NCI-H748 treated with DMSO at 0.1 percent for 48 hours (cell line): ENCODE measurements around the gene TAAR9.

Source experiments
- DNase-seq: peaks from one replicate; lab custom pipeline; 2025; lab: John Stamatoyannopoulos, UW

TAAR9 gene, protein sequence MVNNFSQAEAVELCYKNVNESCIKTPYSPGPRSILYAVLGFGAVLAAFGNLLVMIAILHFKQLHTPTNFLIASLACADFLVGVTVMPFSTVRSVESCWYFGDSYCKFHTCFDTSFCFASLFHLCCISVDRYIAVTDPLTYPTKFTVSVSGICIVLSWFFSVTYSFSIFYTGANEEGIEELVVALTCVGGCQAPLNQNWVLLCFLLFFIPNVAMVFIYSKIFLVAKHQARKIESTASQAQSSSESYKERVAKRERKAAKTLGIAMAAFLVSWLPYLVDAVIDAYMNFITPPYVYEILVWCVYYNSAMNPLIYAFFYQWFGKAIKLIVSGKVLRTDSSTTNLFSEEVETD

DNA sequence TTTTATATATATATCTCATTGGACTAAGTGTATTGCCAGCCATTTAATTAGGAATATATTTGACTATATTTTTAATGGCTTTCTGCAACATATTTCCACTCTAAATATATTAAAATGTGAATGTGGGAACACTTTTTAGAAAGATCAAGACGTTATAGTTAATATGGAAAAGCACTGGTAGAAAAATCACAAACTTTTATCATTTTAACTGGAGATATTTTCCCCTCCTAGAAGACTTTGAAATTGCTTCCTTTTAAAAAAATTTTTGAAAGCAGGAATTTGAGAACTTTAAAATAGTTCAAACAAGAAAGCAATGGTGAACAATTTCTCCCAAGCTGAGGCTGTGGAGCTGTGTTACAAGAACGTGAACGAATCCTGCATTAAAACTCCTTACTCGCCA is at the start of gene TAAR9:
Gene TAAR9, plus strand, starts transcription at position 301 of the 400 bp plus-strand sequence. Its CDS starts 13 bp downstream, at position 314.
- DNase-seq, result no peak

DNA sequence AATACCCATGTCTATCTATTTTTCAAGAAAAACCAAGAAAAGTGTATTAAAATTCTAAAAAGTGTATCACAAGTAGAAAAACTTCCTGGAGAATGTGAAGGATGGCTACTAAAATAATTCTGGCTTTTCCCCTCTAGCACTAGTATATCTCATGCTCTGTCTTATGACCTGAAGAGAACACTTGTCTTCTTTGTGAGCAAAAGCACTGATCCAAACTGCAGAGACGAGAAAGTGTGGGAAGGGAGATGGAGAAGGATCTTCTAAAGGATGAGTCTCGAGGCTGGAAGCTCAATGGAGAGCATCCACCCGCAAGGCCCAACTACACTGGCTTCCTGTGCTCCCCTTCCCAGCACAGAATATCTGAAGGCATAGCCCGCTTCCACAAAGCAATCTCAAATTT is 48.7 kb upstream of the TAAR9 start:
- DNase-seq, result no peak

DNA sequence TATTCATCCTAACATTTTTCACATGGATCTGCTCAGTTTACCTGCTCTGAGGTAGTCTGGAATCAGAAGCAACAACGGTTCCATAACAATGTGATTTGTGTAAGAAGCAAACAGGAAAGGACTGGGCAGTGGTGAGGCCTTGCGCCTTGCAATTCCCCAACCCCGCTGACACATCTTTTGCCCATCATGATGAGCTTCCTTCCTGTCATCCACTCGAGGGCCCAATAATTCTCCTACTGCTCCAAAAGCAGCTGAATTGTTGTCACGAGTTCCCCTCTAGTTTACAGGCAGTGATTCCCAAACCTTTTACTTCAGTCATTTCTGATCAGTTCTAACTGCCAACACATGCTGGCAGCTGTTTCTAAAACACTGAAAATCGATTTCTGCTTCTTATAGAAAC is 48.1 kb upstream of the TAAR9 start:
- no peak for DNase-seq

DNA sequence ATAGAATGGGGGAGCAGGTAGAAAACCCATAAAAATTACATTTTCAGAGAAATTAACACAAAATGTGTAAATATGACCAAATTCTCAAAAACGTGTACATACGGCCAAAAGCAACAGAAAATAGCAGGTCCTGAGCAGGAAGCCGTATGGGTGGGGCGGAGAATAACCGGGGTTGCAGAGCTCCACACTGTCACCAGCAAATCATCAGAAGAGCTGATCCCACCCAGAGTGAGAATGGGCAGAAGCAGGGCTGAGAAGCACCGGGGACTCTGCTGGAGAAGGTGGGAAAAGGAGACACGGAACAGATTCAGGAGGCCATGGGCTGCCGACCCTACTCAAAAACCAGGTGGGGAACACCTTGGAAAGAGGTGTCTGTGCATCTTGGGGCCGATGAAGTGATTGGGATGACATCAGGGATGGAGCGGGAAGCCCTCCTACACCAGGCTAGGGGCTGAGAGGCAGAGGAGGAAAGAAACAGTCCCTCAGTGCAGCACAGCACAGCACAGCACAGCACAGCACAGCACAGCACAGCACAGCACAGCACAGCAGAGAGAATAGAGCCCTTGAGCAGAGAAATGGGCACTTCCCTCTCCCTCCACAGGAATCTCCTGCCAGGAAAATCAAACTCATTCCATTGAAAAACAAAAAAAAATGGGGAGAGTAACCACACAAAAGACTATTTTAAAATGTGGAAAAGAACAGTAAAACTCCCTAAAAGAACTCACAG is 47.4 kb upstream of the TAAR9 start:
- no peak for DNase-seq

DNA sequence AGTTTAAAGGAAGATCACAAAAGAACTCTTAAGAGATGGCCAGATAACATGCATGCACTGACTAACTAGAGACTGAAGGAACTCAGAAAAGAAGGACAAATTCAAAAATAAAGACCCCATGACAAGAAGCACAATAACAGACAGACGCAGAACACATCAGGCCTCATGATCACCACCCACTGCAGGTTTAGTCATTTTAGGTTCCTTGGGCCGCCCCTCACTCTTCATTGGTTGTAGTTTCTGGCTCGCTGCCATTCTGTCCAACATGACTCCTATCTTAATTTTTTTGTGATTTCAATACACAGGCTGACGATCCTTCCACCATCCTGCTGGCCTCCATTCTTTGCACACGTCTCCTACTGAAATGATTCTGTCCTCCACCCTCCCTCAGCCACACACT is 46.8 kb upstream of the TAAR9 start:
- DNase-seq, result no peak

DNA sequence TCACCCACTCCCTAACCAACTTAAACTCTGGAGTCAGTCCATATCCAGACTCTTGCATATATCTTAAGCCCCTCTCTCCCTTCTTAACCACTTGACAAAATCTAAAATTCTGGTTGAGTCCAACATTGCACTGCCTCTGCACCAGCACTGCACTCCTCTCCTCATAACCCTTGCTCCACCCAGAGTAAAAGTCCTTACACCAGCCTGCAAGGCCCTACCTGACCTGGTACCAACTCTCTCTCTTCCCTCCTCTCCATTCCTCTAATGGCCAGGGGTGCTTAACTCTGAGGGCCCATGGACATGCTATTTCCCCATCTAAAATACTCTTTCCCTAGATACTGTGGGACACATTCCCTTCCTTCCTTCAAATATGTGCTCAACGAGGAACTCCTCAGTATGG is 46.2 kb upstream of the TAAR9 start:
- DNase-seq, result no peak

DNA sequence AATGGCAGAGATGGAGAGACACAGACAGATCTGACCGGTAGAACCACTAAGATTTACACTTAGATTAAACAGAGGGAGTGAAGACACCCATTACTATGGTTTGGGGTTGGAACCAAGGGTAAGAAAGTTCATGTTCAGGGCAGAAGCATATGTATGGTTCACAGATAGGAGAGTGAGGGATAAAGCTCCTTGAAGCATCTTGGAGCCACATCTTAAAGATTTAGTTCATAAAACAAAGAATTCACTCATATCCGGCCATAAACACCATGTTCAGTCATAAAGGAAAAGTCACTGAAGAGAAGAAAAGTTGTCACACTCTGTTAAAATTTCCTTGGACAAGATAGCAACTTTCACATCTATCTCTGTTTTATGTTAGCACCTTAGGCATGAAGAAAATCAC is 43.1 kb upstream of the TAAR9 start:
- DNase-seq, result no peak

DNA sequence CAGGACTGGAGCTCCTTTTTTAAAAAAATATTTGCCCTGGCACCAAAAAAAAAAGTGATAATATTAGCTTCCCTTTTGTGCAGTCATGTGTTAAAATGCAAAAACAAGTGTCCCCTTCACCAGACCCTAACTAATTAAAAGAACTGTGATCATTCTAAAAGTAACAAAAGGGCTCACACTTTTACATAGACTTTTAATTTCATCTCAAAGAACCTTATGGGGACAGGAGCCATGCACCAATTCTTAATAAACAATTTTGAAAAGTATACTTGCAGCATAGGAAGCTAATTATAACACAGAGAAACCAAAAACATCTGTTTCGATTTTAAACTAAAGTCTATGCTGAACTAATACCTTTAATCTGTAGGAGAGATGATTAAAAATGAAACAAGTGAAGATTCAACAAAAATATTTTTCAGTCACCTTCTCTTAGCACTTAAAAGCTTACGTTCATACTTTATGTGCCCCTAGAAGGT is 42.4 kb upstream of the TAAR9 start:
- no peak for DNase-seq

DNA sequence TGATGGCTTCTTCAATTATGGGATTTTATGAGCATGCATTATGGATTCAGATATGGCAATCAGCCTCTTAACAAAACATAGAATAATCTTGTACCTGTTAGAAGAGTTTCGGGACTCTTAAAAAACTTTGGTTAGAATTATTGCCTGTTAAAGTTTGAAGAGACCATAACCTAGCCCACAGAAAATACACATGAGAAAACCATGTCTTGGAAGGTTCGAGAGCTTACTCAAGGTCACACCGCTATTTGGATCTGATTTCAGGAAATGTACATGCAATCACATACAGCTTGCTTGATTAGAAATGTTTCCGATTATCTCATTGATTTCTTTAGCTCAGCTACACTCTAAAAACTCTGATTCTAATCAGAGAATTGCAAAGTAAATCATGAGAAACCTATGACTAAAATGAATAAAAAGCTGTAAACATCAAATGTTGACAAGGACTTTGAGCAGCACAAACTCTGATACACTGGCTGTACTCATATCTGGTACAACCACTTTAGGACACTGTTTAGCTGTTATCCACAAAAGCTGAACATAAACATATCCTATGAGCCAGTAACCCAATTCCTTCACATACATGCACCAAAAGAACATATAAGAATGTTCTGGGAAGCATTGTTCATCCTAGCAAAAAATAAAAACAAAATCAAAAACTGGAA is 41.4 kb upstream of the TAAR9 start:
- no peak for DNase-seq

DNA sequence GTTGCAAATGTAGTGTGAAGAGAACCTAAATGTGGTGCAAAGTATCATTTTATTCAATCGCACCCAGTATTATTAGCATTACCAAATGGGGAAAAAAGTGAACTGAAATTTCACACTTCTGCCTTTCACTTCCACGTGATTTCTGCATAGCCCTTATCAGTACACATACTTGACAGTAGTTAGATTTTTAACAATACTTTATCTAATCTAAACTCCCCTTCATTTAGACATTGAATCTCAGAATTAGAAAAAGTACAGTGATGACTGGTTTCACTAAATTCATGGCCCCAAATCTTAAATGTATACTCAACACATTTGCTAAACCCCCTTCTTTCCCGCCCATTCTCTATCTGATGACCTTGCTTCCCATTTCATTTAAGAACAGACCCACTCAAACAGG is 39.4 kb upstream of the TAAR9 start:
- DNase-seq, result no peak

DNA sequence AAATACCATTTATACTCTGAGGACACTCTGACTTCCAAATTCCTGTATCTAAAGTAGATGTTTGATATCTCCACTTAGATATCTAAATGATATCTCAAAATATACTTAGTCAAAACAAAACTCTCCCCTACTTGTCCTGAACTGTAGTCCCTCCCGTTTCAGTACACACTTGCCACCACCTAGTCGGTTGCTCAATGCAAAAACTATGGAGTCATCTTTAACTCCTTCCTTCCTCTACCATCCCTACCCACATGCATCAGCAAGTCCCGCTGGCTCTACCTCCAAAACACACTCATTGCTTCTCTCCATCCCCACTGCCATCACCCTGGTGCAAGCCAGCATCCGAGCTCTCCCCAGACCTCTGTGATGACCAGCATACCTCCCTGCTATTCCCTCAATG is 38.3 kb upstream of the TAAR9 start:
- no peak for DNase-seq

DNA sequence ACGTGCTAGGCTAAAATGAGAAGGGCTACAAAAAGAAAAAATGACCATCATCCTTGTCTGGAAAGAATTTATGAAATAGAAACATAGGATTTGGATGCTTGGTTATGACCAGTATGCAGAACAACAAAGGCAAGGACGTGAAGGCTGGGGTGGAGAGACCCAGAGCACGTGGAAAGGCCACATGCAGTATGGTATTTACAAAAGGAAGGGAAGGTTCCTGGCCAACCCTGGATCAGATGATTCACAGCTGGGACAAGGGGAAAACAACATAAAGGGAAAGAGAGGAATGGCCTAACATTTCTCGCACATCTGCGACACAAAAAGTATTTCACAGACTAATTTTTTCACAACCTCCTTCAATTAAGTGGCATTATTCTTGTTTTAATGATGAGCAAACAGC is 33.3 kb upstream of the TAAR9 start:
- no peak for DNase-seq

DNA sequence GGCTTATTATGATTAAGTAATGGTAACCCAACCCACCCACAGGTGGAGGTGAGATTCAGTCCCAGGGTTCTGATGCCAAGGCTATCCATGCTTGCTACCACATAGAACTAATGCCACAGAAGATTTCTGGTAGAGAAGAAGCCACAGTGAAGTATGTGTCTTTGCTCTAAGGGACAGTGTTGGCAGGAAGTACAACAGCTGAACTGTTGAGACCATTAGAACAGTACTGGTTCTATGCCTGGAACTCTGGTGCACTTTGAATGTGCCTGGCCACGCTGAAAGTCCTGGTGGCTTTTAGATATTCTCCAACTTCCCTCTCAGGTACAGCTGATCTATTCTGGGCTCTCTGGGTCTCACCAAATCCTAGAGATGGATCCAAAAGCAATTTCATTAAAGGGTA is 32.9 kb upstream of the TAAR9 start:
- DNase-seq, result no peak

DNA sequence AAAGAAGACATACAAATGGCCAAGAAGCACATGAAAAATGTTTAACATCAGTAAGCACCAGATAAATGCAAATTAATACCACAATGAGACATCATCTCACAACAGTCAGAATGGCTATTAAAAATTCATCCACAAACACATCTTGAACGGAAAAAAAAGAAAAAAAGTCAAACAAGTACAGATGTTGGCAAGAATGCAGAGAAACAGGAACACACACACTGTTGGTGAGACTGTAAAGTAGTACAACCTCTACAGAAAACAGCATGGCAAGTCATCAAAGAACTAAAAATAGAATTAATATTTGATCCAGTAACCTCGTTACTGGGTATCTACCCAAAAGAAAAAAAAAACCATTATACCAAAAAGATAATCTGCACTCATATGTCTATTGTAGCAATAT is 31.6 kb upstream of the TAAR9 start:
- DNase-seq, result no peak

DNA sequence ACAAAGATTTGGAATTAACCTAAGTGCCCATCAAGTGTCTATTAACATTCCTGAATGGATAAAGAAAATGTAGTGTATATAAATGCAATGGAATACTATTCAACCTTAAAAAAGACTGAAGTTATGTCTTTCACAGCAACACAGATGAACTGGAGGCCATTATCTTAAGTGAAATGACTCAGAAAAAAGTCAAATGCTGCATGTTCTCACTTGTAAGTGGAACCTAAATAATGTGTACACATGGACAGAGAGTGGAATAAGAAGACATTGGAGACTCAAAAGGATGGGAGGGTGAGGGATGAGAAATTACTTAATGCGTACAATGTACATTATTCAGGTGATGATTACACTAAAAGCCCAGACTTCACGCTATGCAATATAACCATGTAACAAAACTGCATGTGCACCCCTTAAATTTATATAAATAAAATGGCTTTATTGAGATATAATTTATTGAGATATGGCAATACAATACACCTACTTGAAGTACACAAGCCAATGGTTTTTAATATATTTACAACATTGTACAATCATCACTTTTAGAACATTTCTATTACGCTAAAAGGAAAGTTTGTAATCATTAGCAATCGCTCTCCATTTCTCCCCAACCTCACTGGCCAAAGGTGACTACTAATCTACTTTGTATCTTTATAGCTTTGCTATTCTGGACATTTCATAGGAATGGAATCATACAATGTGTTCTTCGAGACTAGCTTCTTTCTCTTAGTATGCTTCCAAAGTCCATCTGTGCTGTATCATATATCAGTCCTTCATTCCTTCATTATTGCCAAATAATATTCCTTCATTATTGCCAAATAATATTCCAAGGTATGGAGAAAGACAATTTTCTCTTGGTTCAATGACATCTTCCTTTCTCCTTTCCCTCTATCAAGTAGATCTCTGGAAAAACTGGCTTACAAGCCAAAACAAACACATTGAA is 30.9 kb upstream of the TAAR9 start:
- DNase-seq, result no peak

DNA sequence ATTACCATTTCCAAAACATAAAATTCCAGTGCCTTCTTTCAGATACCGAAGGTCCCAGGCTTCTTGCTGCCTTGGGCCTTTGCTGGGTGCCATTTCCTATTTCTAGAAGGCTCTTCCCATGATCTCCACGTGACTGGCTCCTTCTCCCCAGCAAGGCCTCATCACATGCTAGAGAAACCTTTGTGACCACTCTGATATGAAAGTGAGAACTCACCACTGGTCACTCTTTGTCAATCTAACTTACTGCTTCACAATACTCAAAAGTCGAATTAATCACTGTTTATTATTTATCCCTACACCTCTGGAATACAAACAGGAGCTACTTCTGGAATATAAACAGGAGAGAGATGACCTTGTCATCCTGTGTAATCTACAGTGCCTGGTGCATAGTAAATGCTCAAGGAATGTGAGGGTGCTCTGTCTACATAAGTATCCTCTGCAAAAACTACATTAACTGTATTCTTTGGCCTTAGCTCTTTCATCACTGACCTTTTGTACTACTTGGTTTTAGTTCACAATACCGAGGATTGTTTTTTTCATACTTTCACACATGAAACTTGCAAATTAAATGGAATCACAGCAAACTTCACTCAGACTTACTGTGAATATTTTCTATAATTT is 26.8 kb upstream of the TAAR9 start:
- DNase-seq, result no peak

DNA sequence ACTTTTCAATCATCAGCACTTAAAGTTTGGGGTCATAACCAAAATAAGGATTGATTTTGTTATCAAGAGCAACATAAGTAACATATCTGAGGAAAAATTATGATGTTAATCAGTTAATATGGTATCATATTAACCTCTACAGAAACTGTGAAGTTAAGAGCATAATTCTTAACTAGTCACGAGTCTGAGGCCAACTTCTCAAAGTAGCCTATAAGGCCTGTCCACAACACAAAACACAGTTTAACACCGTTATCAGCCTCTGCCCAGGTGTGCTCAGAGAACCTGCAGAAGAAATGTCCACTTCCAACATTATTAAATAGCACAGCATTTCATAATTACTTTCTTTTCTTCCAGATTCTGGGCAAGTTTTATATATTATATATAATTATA is 26.3 kb upstream of the TAAR9 start:
- DNase-seq, result no peak

DNA sequence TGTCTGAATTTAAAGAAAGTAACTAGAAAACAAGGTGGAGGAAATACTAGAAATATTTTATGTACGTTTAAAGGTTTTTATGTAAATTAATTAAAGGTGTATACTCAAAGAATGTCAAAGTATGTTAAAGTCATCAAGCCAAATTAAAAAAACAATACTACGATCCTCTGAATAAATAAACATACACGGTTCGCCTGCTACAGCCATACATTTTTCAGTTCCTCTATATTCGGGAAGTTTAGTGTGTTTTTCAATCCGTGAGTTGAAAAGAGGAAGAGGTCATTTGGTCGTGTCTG is 25.8 kb upstream of the TAAR9 start:
- DNase-seq, result no peak

DNA sequence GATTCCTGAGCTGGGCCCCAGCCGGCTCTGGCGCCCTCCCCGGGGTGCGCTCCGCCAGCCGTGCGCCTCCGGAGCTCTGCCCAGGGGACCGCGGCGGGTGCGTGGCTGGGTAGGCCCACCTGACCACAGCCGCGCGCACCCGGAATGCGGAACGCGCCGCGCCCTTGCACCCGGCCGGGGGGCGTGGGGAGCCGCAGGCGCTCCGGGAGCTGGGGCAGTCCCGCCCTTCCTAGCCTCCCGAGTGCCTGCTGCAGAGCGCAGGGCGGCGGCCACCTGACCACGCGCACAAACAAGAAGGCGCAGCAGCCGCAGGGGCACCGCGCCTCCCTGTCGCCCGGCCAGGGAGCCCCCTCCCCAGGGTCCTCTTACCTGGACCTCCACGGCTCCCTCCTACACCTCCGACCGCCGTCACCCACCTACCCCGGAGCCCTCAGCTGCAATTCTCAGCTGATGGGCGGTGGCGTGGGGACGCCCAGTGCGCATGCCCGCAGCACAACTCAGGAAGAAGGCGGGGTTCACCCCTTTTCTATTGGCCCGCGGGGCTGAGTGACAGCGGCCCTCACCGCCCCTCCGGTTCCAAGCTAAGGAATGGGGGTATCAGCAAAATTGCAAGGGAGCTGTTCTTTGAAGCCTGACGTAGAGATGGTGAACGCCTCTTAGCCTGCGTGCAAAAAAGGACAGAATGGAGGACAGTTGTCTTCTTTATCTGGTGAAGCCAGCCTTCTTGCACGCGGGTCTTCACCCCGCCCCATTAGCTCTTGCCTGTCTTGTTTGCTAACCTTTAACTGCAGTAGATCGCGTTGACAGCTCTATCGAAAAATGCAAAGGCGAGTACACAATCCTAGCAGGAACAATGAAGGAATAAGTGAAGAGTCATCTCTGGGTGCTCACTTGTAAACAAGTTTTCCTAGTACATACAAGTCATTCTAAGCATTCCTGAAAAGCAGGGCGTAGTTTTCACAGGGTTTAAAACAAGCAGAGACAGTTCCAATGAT is 25.1 kb upstream of the TAAR9 start, which contains the start of gene STX7:
Gene STX7, minus strand, starts transcription at position 479 of the 995 bp plus-strand sequence. CDS start 9,586 bp downstream, outside the sequence.
- DNase-seq, result peak; percentile 76

DNA sequence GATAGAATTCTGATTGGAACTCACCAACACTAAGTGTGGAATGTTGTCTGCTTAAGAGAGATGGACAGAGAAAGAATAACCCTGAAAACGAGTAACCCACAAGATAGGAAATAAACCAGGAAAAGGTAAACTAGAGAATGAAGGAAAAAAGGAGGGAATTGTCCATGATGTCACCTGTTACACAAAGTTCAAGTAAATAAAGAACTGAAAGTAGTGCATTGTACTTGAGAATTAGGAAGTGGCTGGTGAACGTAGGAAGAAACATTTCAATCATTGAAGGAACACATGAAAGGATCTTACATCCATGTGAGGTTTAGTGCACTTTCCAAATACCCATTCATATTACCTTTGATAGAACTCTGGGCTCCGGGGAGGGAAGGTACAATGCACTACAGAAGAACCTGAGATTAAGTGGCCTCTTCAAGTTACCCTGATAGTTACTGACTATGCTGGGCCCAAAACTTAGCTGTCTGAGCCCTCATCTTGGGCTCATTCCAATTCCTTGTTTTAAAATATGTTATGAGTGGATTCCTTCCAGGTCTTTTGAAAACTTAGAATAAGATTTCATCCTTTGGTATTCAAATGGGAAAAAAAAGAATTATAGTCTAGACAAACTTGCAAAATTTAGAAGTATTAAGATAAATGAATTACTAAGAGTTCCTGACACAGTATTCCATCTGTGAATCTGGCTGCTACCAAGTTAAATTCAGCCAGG is 24.1 kb upstream of the TAAR9 start:
- DNase-seq, result no peak
